ENCODE data around the gene RNGTT.

- TF ChIP-seq TAF1 (IDR thresholded peaks at IDR 0.05; ENCODE audit: borderline replicate concordance, low read depth, low read length) (no peak), POLR2A (IDR thresholded peaks at IDR 0.05; ENCODE audit: low read depth, low read length) (no peak), POLR2AphosphoS5 (IDR thresholded peaks at IDR 0.05; ENCODE audit: low read depth, low read length) (no peak)
Measured at GRCh38 chr6:88728756-88729155, 234.7 kb downstream of the RNGTT start.
